Uterus (tissue), 4 donors: Measurements from ENCODE around the gene HELB. TPM values are rescaled to one million over a fixed set of nuclear protein-coding genes. Genes with fewer than 3 reads are reported as not detected.

ENCODE experiments used
- DNase-seq, 2 donors: peaks; one replicate each; pipeline ENCODE4 v3.0.0-alpha.2; 2019 to 2020
- H3K27ac ChIP-seq, 2 donors: fragments of 200-600 bp; sonication (generic); 1 replicate in 1 of 2; 2 replicates in 1 of 2; pipeline ENCODE4 v1.5.1; 2016 to 2018
- H3K27me3 ChIP-seq, 2 donors: fragments of 200-600 bp; sonication (generic); one replicate each; pipeline ENCODE4 v1.5.1; 2018 to 2019; ENCODE audit warnings: control low read depth in 1 of 2
- H3K36me3 ChIP-seq, 2 donors: fragments of 200-600 bp; sonication (generic); one replicate each; pipeline ENCODE4 v1.5.1; 2019; ENCODE audit warnings: control low read depth in 1 of 2
- H3K4me1 ChIP-seq, 2 donors: fragments of 200-600 bp; sonication (generic); one replicate each; pipeline ENCODE4 v1.5.1; 2018 to 2019; ENCODE audit warnings: control low read depth in 1 of 2
- H3K4me3 ChIP-seq, 2 donors: fragments of 200-600 bp; sonication (generic); 1 replicate in 1 of 2; 2 replicates in 1 of 2; pipeline ENCODE4 v1.5.1; 2018 to 2019; ENCODE audit warnings: mild to moderate bottlenecking in 1 of 2
- H3K9me3 ChIP-seq, 2 donors: fragments of 200-600 bp; sonication (generic); one replicate each; pipeline ENCODE4 v1.5.1; 2019; ENCODE audit warnings: control low read depth in 1 of 2
- CTCF ChIP-seq, 4 experiments: fragments of 200-600 bp in 2 of 4; fragments of 450-650 bp in 2 of 4; sonication (generic) in 2 of 4; IDR thresholded peaks; one replicate each; pipeline ENCODE4 v1.5.1; 2016 to 2019; ENCODE audit warnings: antibody characterized with exemption in 4 of 4, mild to moderate bottlenecking in 2 of 4, moderate library complexity in 1 of 4
- POLR2A ChIP-seq, 2 donors: fragments of 450-650 bp; IDR thresholded peaks; one replicate each; pipeline ENCODE4 v1.6.1; 2016; ENCODE audit warnings: antibody characterized with exemption in 2 of 2, mild to moderate bottlenecking in 1 of 2, moderate library complexity in 1 of 2
- intact Hi-C: fragments of 100-400 bp; cut with DNase I; formaldehyde crosslinking; loops from one replicate; pipeline ENCODE4 v1.15.1; 2023; ENCODE audit warnings: low total_unique reads
- total RNA-seq, 4 donors: library from RNA; depleted of rRNA in 3 of 4; stranded (reverse); fragments of >200 nt in 3 of 4; gene quantifications; one replicate each; pipeline versions ENCODE4 v1.1.0 to v1.2.4, GENCODE V29; 2014 to 2023
- donor health status: DM: yes; HTN: yes; CAD: no.

HELB gene
- total RNA-seq, 4 donors from 2014 or later: 0.77 to 12.4 (median 6.1) TPM

DNA sequence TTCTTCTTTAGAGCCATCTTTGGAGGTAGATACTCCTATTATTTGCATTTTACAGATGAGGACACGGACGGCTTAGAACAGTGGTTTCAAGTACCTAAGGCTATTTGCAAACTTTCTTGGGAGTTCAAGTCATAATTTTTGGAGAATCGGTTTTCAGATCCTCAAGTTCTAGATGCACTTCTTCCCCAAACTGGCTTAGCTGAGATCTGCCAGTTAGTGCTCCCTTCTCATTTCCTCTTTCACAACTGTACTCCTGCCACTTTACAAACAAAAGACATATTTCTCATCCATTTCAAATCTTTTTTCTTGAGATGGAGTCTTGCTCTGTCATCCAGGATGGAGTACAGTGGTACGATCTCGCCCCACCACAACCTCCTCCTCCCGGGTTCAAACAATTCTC lies 77.3 kb downstream of the HELB start:
- TF ChIP-seq POLR2A (IDR thresholded peaks at IDR 0.05) (no peak), CTCF (IDR thresholded peaks at IDR 0.05) (no peak)
- DNase-seq: no peak
- Histone ChIP-seq H3K4me1 (no peaks in the 10 kb centered on the region), H3K27me3 (no peaks in the 10 kb centered on the region), H3K36me3 (no peaks in the 10 kb centered on the region), H3K27ac (no peak overlapping the region), H3K9me3 (no peaks in the 10 kb centered on the region), H3K4me3 (no peak overlapping the region)
- intact Hi-C loops: no loop called here

DNA sequence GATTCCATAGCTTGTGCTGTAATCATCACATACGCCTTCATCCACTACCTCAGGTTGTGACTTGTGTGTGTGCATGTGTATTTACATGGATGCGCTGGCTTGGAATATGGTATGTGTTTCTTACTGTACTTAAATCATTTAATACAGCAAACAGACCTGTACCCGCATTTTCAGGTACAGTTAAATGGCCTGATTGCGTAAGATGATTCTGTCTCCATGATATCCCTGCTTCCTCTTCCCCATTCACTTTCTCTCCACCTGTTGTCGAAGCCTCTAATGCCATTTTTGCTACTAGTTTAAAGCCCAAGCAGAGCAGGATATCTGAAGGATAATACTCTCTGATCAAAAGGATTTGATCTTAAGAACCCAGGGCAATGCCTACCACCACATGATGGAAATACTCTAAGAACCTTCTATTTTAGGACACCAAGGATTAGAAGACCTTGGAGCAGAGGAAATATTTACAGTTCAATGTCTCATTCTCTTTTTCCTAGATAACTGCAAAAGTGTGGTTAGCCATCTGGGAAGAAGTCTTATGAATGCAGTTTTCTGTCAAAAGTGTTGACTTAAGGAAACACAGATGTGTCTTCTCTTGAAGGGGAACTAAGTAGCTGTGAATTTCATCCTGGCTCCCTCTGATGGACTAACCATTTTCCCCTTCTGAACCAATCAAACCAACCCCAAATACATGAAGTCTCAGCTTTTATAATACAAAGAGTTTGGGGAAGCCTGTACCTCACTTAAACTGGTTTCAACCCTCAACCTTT lies 78.7 kb downstream of the HELB start:
- Histone ChIP-seq H3K4me1 (no peaks in the 10 kb centered on the region), H3K4me3 (no peak overlapping the region), H3K27ac (no peak overlapping the region), H3K36me3 (no peaks in the 10 kb centered on the region), H3K9me3 (no peaks in the 10 kb centered on the region), H3K27me3 (no peaks in the 10 kb centered on the region)
- intact Hi-C loops: no loop called here
- no peak for DNase-seq
- TF ChIP-seq CTCF (IDR thresholded peaks at IDR 0.05) (no peak), POLR2A (IDR thresholded peaks at IDR 0.05) (no peak)

- TF ChIP-seq POLR2A (IDR thresholded peaks at IDR 0.05): no peak
- no peak for TF ChIP-seq CTCF (IDR thresholded peaks at IDR 0.05)
- H3K9me3 ChIP-seq: no peaks in the 10 kb centered on the region
- intact Hi-C loops: no loop called here
Measured at GRCh38 chr12:66387117-66387516, 84.8 kb downstream of the HELB start.

More at GRCh38 chr12:66387117-66387516, 84.8 kb downstream of the HELB start:
- no peaks in the 10 kb centered on the region for H3K36me3 ChIP-seq
- H3K27ac ChIP-seq: no peak overlapping the region
- H3K27me3 ChIP-seq: no peaks in the 10 kb centered on the region
- H3K4me3 ChIP-seq: no peak overlapping the region
- H3K4me1 ChIP-seq: no peaks in the 10 kb centered on the region
- DNase-seq: no peak

Other genes with a start within 250 kb of the HELB start
- 10 to 100 TPM in 1 of 4 donors, 1 to 10 TPM in 3; 3.5 to 17.1 (median 7.2) TPM for gene LLPH, start 171.7 kb upstream of the HELB start, total RNA-seq
- 100 to 1,000 TPM; 102 to 187 (median 146) TPM for gene TMBIM4, start 132.5 kb upstream of the HELB start, total RNA-seq
- gene IRAK3, start 113.3 kb upstream of the HELB start, total RNA-seq: 10 to 100 TPM; 18.7 to 39.7 (median 24.2) TPM